B cell (primary cell): Measurements from ENCODE around the gene PTPRN2. TPM values are rescaled to one million over a fixed set of nuclear protein-coding genes. Genes with fewer than 3 reads are reported as not detected.

Source experiments
- ATAC-seq: fragments of 200-7000 bp; cut with Tn5 transposase; one replicate; pipeline ENCODE4 v1.10.0; 2021; ENCODE audit warnings: low read depth, mild to moderate bottlenecking, moderate number of reproducible peaks, moderate library complexity
- CTCF ChIA-PET: fragments of 350-600 bp; sonication (Branson Sonifier 250); formaldehyde crosslinking; loops from one replicate; lab custom pipeline; 2021; ENCODE audit warnings: antibody characterized with exemption, inconsistent platforms; lab: Charles Lee
- POLR2A ChIA-PET: fragments of 350-600 bp; sonication (Branson Sonifier 250); formaldehyde crosslinking; loops from one replicate; lab custom pipeline; 2021; ENCODE audit warnings: antibody characterized with exemption; lab: Charles Lee
- DNase-seq: peaks from one replicate; pipeline ENCODE4 v3.0.0; 2013
- H2AFZ ChIP-seq: 2 replicates; pipeline ENCODE4 v1.6.1; 2012; ENCODE audit warnings: mild to moderate bottlenecking, low read depth, low read length; ENCODE audit not compliant: insufficient read depth, poor library complexity, severe bottlenecking
- H3K27ac ChIP-seq, 2 donors: 1 replicate in 1 of 2; 2 replicates in 1 of 2; pipeline ENCODE4 v1.5.1; 2012 to 2013; ENCODE audit warnings: low read length in 2 of 2, mild to moderate bottlenecking in 2 of 2, moderate library complexity in 1 of 2
- H3K27me3 ChIP-seq, 4 experiments: fragments of 200-600 bp in 1 of 4; sonication (generic) in 1 of 4; replicated peaks in 1 of 4; 1 replicate in 2 of 4; 2 replicates in 2 of 4; pipeline versions ENCODE4 v1.6.1 to v1.7.0; 2013 to 2016; ENCODE audit warnings: low read length in 3 of 4, mild to moderate bottlenecking in 2 of 4, mixed read lengths in 1 of 4, moderate library complexity in 1 of 4; ENCODE audit not compliant: insufficient read depth in 4 of 4, control insufficient read depth in 3 of 4; ENCODE audit errors: control extremely low read depth in 1 of 4
- H3K36me3 ChIP-seq, 2 experiments: replicated peaks in 1 of 2; 1 replicate in 1 of 2; 2 replicates in 1 of 2; pipeline versions ENCODE4 v1.6.1 to v1.7.1; 2013; ENCODE audit warnings: low read length in 1 of 2; ENCODE audit not compliant: insufficient read depth in 2 of 2, control insufficient read depth in 1 of 2; ENCODE audit errors: control extremely low read depth in 1 of 2, extremely low read depth in 1 of 2
- H3K4me1 ChIP-seq, 2 donors: fragments of 200-600 bp in 1 of 2; sonication (generic) in 1 of 2; 1 replicate in 1 of 2; 2 replicates in 1 of 2; pipeline versions ENCODE4 v1.5.1 to v1.6.1; 2013 to 2017; ENCODE audit warnings: low read length in 2 of 2; ENCODE audit not compliant: control insufficient read depth in 2 of 2, insufficient read depth in 2 of 2
- H3K4me2 ChIP-seq: replicated peaks from 2 replicates; pipeline ENCODE3; 2012; ENCODE audit warnings: mild to moderate bottlenecking, low read depth, low read length; ENCODE audit not compliant: poor library complexity, severe bottlenecking
- H3K4me3 ChIP-seq, 5 experiments: fragments of 200-600 bp in 1 of 5; sonication (generic) in 1 of 5; 1 replicate in 3 of 5; 2 replicates in 2 of 5; pipeline versions ENCODE4 v1.5.1 to v1.7.0; 2011 to 2016; ENCODE audit warnings: low read length in 4 of 5, mild to moderate bottlenecking in 4 of 5, low read depth in 2 of 5, control low read depth in 1 of 5, moderate library complexity in 1 of 5; ENCODE audit not compliant: insufficient read depth in 1 of 5; ENCODE audit errors: control extremely low read depth in 1 of 5, extremely low read depth in 1 of 5
- H3K79me2 ChIP-seq: fragments of 200-600 bp; sonication (generic); one replicate; pipeline ENCODE4 v1.6.0; 2016; ENCODE audit warnings: low read length; ENCODE audit not compliant: control insufficient read depth, insufficient read depth
- H3K9ac ChIP-seq: fragments of 200-600 bp; sonication (generic); 2 replicates; pipeline ENCODE4 v1.6.1; 2017; ENCODE audit warnings: mild to moderate bottlenecking, low read length, moderate library complexity
- H3K9me3 ChIP-seq, 3 donors: one replicate each; pipeline versions ENCODE4 v1.6.1 to v1.7.1; 2013; ENCODE audit warnings: low read length in 2 of 3; ENCODE audit not compliant: control insufficient read depth in 2 of 3, insufficient read depth in 1 of 3; ENCODE audit errors: control extremely low read depth in 1 of 3
- H4K20me1 ChIP-seq: 2 replicates; pipeline ENCODE4 v1.6.0; 2012; ENCODE audit warnings: mild to moderate bottlenecking, low read length; ENCODE audit not compliant: insufficient read depth, control insufficient read depth, poor library complexity, severe bottlenecking
- H3K27ac Mint-ChIP-seq: one replicate; pipeline ENCODE4 v1.8.0; 2021; ENCODE audit warnings: mixed read lengths
- H3K27me3 Mint-ChIP-seq: one replicate; pipeline ENCODE4 v1.8.0; 2021; ENCODE audit warnings: mixed read lengths
- H3K4me1 Mint-ChIP-seq: one replicate; pipeline ENCODE4 v1.8.0; 2021; ENCODE audit warnings: mixed read lengths
- H3K4me3 Mint-ChIP-seq: one replicate; pipeline ENCODE4 v1.8.0; 2021; ENCODE audit warnings: mixed read lengths
- H3K9me3 Mint-ChIP-seq: one replicate; pipeline ENCODE4 v1.8.0; 2022; ENCODE audit warnings: mixed read lengths; ENCODE audit not compliant: insufficient read depth
- CTCF ChIP-seq: fragments of 200-600 bp; IDR thresholded peaks from one replicate; pipeline ENCODE4 v1.8.0; 2022; ENCODE audit warnings: antibody characterized with exemption, mild to moderate bottlenecking
- EZH2 ChIP-seq: IDR thresholded peaks from 2 replicates; pipeline ENCODE4 v1.6.1; 2012; ENCODE audit warnings: borderline replicate concordance, low read depth, mild to moderate bottlenecking, moderate library complexity, low read length; ENCODE audit not compliant: insufficient read depth, poor library complexity, severe bottlenecking
- WGBS: methylation state at CpG from one replicate; pipeline ENCODE4 v1.1.5; 2013; ENCODE audit warnings: missing lambda C conversion rate; ENCODE audit not compliant: insufficient coverage; 5-methylcytosine and 5-hydroxymethylcytosine counted together
- intact Hi-C: fragments of 100-400 bp; cut with micrococcal nuclease; formaldehyde crosslinking; loops from one replicate; pipeline ENCODE4 v1.10.0; 2022
- polyA plus RNA-seq: library from polyadenylated mRNA; depleted of rRNA; stranded (reverse); fragments of >200 nt; gene quantifications from 2 replicates; pipeline ENCODE4 v1.2.3, GENCODE V29; 2012
- total RNA-seq, 2 donors: library from RNA; stranded (reverse); fragments of 120-200 nt in 1 of 2; gene quantifications; 1 replicate in 1 of 2; 2 replicates in 1 of 2; pipeline versions ENCODE4 v1.2.3 to v1.2.4, GENCODE V29; 2013 to 2022

The PTPRN2 gene
- total and polyA plus RNA-seq, 2 donors (not counting 1 experiment from before 2014, with no cell fraction given): 2.0 to 5.0 TPM

GRCh38 chr7:158056761-158057160, 530.9 kb downstream of the PTPRN2 start:
- H3K9ac ChIP-seq: no peak overlapping the region
- Mint-ChIP-seq H3K9me3 (no peaks in the 10 kb centered on the region), H3K4me1 (no peaks in the 10 kb centered on the region), H3K27ac (no peak overlapping the region), H3K4me3 (no peak overlapping the region), H3K27me3 (no peaks in the 10 kb centered on the region)
- H2AFZ ChIP-seq: no peak overlapping the region
- H3K27me3 ChIP-seq: no peaks in the 10 kb centered on the region
- H3K4me1 ChIP-seq: no peaks in the 10 kb centered on the region
- H3K36me3 ChIP-seq: no peaks in the 10 kb centered on the region
- intact Hi-C loops: no loop called here
- H4K20me1 ChIP-seq: no peaks in the 10 kb centered on the region
- H3K4me2 ChIP-seq: no peak overlapping the region
- DNase-seq: no peak
- H3K9me3 ChIP-seq: peaks cover 0 to 41% (median 0%) of the 10 kb centered on the region in 3 donors
- H3K79me2 ChIP-seq: no peaks in the 10 kb centered on the region
- WGBS: 94% methylated on average over 13 of the region's 17 CpGs
- no peak for ATAC-seq
- H3K27ac ChIP-seq: no peak overlapping the region
- POLR2A ChIA-PET: no interaction called here
- CTCF ChIA-PET: no interaction called here
- H3K4me3 ChIP-seq: no peak overlapping the region
- no peak for TF ChIP-seq EZH2
- TF ChIP-seq CTCF: no peak

- intact Hi-C loops: no loop called here
- Mint-ChIP-seq H3K27ac (no peak overlapping the region), H3K9me3 (no peaks in the 10 kb centered on the region), H3K4me3 (no peak overlapping the region), H3K27me3 (no peaks in the 10 kb centered on the region), H3K4me1 (no peaks in the 10 kb centered on the region)
- ChIA-PET CTCF (no interaction called here), POLR2A (no interaction called here)
- ATAC-seq (no peak), DNase-seq (no peak)
- no peaks in the 10 kb centered on the region for H3K4me1 ChIP-seq
- no peaks in the 10 kb centered on the region for H3K27me3 ChIP-seq
- no peaks in the 10 kb centered on the region for H3K36me3 ChIP-seq
- H3K4me3 ChIP-seq: no peak overlapping the region
- no peak overlapping the region for H3K9ac ChIP-seq
- WGBS: 92% methylated on average over 16 of the region's 17 CpGs
- H3K4me2 ChIP-seq: no peak overlapping the region
- H3K79me2 ChIP-seq: no peaks in the 10 kb centered on the region
- H3K9me3 ChIP-seq: peaks cover 0 to 39% (median 0%) of the 10 kb centered on the region in 3 donors
- no peak overlapping the region for H2AFZ ChIP-seq
- H3K27ac ChIP-seq: no peak overlapping the region
- no peaks in the 10 kb centered on the region for H4K20me1 ChIP-seq
- no peak for TF ChIP-seq CTCF
- no peak for TF ChIP-seq EZH2
These were observed 531.7 kb downstream of the PTPRN2 start for GRCh38 chr7:158055726-158056510.
